HFFc6 (cell line): ENCODE data around the gene STT3B. TPM values are rescaled to one million over a fixed set of nuclear protein-coding genes. Genes with fewer than 3 reads are reported as not detected.

ENCODE experiments used
- DNase-seq: peaks from one replicate; pipeline ENCODE4 v3.0.0-alpha.2; 2018
- H3K27ac Mint-ChIP-seq: 2 replicates; pipeline ENCODE4 v1.8.0; 2020; ENCODE audit warnings: mild to moderate bottlenecking, mixed read lengths
- H3K27me3 Mint-ChIP-seq: 2 replicates; pipeline ENCODE4 v1.8.0; 2021; ENCODE audit warnings: mild to moderate bottlenecking, moderate library complexity, mixed read lengths; ENCODE audit not compliant: insufficient read depth
- H3K36me3 Mint-ChIP-seq: 2 replicates; pipeline ENCODE4 v1.8.0; 2021; ENCODE audit warnings: low read depth, mixed read lengths
- H3K4me1 Mint-ChIP-seq: 2 replicates; pipeline ENCODE4 v1.8.0; 2020; ENCODE audit warnings: low read depth, mixed read lengths
- H3K4me3 Mint-ChIP-seq: 2 replicates; pipeline ENCODE4 v1.8.0; 2020; ENCODE audit warnings: mild to moderate bottlenecking, moderate library complexity, mixed read lengths
- H3K9me3 Mint-ChIP-seq: 2 replicates; pipeline ENCODE4 v1.8.0; 2020; ENCODE audit warnings: mild to moderate bottlenecking, mixed read lengths
- total RNA-seq, 6 experiments: library from RNA; stranded (reverse); fragmentation: NEBNext Ultra II Directional; extraction: Animal tissue kit (Norgen Biotek cat#: 25700); gene quantifications; 2 replicates in 1 of 6; 3 replicates in 5 of 6; pipeline ENCODE4 v1.2.3, GENCODE V29; 2021
- TF ChIP-seq, protein P1 (sequence below): fragments of 200-600 bp; sonication (generic); IDR thresholded peaks from 2 replicates; pipeline ENCODE4 v1.5.0; 2021; ENCODE audit warnings: antibody characterized with exemption, mild to moderate bottlenecking

STT3B gene
- total RNA-seq, 6 experiments from 2014 or later: 124 to 153 (median 135) TPM

DNA sequence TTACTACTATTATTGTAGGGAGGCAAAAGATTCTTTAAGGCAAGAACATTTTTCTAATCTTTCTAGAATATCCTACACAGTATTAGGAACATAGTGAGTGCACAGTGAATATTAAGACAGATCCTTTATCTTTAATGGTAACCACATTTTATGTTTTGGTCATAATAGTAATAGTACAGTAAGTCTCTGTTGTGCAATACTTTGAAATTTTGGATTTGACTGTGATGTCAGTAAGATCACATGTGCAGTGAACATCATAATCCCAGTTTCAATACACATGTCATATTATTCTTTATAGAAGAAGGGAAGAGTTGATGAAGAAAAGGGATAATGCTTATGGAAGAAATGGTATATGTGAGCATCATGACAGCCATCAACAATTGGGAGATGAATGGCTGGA lies 10.7 kb downstream of the STT3B start:
- no peak overlapping the region for H3K27ac Mint-ChIP-seq

DNA sequence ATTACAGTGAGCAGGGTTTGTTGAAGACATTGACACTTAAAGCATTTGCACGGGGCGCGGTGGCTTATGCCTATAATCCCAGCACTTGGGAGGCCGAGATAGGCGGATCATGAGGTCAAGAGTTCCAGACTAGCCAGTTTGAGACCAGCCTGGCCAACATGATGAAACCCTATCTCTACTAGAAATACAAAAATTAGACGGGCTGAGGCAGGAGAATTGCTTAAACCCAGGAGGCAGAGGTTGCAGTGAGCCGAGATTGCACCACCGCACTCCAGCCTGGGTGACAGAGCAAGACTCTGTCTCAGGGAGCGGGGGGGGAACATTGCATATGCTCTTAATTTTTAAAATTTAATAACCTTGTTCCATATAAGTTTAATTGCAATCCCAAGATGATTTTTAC lies 11.9 kb downstream of the STT3B start:
- DNase-seq: no peak
- TF ChIP-seq, protein P1, sequence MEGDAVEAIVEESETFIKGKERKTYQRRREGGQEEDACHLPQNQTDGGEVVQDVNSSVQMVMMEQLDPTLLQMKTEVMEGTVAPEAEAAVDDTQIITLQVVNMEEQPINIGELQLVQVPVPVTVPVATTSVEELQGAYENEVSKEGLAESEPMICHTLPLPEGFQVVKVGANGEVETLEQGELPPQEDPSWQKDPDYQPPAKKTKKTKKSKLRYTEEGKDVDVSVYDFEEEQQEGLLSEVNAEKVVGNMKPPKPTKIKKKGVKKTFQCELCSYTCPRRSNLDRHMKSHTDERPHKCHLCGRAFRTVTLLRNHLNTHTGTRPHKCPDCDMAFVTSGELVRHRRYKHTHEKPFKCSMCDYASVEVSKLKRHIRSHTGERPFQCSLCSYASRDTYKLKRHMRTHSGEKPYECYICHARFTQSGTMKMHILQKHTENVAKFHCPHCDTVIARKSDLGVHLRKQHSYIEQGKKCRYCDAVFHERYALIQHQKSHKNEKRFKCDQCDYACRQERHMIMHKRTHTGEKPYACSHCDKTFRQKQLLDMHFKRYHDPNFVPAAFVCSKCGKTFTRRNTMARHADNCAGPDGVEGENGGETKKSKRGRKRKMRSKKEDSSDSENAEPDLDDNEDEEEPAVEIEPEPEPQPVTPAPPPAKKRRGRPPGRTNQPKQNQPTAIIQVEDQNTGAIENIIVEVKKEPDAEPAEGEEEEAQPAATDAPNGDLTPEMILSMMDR: no peak
- no peaks in the 10 kb centered on the region for H3K9me3 Mint-ChIP-seq
- H3K4me1 Mint-ChIP-seq: peaks cover 59% of the 10 kb centered on the region
- no peak overlapping the region for H3K4me3 Mint-ChIP-seq
- no peaks in the 10 kb centered on the region; the same call in 1 of the 2 replicates for H3K27me3 Mint-ChIP-seq
- no peak overlapping the region; the same call in 1 of the 2 replicates for H3K27ac Mint-ChIP-seq
- peaks cover 4% of the 10 kb centered on the region; the same call in 1 of the 2 replicates for H3K36me3 Mint-ChIP-seq

More for the DNA sequence above, 10.7 kb downstream of the STT3B start:
- DNase-seq: no peak
- peaks cover 67% of the 10 kb centered on the region for H3K4me1 Mint-ChIP-seq
- peaks cover 4% of the 10 kb centered on the region; the same call in 1 of the 2 replicates for H3K36me3 Mint-ChIP-seq
- no peaks in the 10 kb centered on the region for H3K27me3 Mint-ChIP-seq
- TF ChIP-seq, protein P1: no peak
- no peaks in the 10 kb centered on the region for H3K9me3 Mint-ChIP-seq
- H3K4me3 Mint-ChIP-seq: no peak overlapping the region

DNA sequence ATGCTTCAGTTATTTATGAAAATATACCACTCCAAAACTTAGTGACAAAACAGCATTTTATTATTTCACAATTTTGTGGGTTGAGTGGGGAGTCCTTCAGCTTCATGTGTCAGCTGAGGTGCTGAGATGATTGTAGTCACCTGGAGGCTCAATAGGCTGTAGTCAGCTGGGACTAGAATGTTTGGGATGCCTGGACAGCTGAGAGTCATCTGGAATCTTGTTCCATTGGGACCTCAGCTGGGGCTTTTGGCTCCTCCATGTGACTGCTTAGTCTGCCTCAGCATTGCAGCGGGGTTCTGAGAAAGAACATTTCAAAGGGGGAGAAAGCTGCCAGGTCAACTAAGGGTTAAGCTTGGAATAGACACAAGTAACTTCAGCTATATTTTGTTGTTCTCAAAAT lies 13.4 kb downstream of the STT3B start:
- H3K9me3 Mint-ChIP-seq: no peaks in the 10 kb centered on the region
- peaks cover 63% of the 10 kb centered on the region for H3K4me1 Mint-ChIP-seq
- no peak for DNase-seq
- no peaks in the 10 kb centered on the region; the same call in 1 of the 2 replicates for H3K27me3 Mint-ChIP-seq
- no peak overlapping the region for H3K27ac Mint-ChIP-seq
- peaks cover 2% of the 10 kb centered on the region; the same call in 1 of the 2 replicates for H3K36me3 Mint-ChIP-seq
- H3K4me3 Mint-ChIP-seq: no peak overlapping the region
- TF ChIP-seq, protein P1: no peak

DNA sequence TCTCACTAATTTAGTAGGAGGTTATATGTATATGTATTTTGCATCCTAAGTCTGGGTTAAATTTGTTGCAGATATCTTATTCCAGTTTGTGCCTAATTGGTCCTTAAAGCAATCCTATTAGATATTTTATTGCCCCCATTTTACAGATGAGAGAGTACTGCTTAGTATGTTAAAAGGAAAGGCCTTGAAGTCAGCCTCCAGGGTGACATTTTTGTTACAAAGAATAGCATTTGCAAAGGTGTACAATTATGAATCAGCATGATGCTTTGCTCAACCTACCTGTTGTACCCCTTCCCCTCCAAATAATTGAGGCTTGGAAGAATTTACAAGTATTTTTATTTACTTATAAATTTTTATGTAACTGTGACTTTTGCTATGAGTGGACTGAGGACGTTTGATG lies 14.0 kb downstream of the STT3B start:
- no peak for DNase-seq
- no peak overlapping the region for H3K27ac Mint-ChIP-seq
- H3K4me3 Mint-ChIP-seq: no peak overlapping the region
- H3K4me1 Mint-ChIP-seq: peaks cover 63% of the 10 kb centered on the region
- H3K27me3 Mint-ChIP-seq: no peaks in the 10 kb centered on the region; the same call in 1 of the 2 replicates
- TF ChIP-seq, protein P1: no peak
- H3K36me3 Mint-ChIP-seq: no peaks in the 10 kb centered on the region; the same call in 1 of the 2 replicates
- H3K9me3 Mint-ChIP-seq: no peaks in the 10 kb centered on the region

DNA sequence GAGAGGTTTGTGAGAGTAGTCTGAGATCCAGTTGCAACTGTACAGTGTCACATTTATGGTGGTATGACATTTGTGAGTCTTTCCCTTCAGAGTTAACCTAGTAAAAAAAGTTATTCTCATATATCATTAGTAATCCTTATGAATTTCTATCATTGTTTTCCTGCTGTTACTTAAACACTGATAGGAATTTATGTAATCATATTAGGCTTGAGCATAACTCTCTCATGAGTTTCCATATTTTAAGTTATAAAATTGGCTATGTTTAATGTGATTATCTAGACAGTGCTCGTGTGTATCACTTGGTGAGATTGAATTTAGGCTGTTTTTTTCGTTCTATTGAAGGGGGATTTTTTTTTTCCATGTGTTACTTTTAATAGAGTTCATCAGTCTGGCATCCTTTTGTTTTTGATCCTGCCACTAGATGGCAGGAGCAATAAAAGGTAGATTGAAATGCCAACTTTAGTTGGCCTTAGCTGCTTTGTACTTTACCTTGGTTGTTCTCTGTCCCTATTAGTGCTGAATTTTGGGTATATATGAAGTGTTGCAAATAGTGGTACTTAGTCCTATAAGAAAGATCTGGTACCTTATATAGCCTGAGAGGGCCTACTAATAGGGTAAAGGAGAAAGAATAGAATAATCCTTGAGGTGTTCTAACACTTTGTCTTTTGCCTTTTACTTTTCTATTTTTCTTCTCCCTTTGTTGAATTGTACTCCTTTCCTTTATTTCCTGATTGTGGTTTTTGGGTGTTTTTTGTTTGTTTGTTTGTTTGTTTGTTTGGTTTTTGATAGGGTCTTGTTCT lies 17.9 kb downstream of the STT3B start:
- H3K9me3 Mint-ChIP-seq: no peaks in the 10 kb centered on the region
- peaks cover 48% of the 10 kb centered on the region for H3K4me1 Mint-ChIP-seq
- TF ChIP-seq, protein P1: peak; percentile 87
- no peaks in the 10 kb centered on the region; the same call in 1 of the 2 replicates for H3K36me3 Mint-ChIP-seq
- no peaks in the 10 kb centered on the region; the same call in 1 of the 2 replicates for H3K27me3 Mint-ChIP-seq
- peak; percentile 15 for DNase-seq
- no peak overlapping the region for H3K27ac Mint-ChIP-seq
- no peak overlapping the region for H3K4me3 Mint-ChIP-seq
